ENCODE data around the gene SLAIN1.

Gene SLAIN1

GRCh38 chr13:77715233-77715891, 17.9 kb downstream of the SLAIN1 start:
- FAIRE-seq, result no peak

DNA sequence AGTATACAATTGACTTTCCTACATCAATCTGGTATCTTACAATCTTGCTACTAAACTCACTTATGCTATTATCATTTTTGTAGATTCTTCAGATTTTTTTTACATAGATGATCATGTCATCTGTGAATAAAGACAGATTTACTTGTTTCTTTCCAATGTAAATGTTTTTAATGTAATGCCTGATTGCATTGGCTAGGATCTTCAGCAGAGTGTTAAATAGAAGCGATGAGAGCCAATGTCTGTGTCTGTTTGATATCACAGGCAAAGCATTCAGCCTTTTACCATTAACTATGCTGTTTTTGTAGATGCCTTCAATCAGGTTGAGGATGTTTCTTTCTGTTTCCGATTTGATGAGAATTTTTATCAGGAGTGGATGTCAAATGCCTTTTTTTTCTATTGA, 19.2 kb downstream of the SLAIN1 start:
- peak; percentile 77 for FAIRE-seq

DNA sequence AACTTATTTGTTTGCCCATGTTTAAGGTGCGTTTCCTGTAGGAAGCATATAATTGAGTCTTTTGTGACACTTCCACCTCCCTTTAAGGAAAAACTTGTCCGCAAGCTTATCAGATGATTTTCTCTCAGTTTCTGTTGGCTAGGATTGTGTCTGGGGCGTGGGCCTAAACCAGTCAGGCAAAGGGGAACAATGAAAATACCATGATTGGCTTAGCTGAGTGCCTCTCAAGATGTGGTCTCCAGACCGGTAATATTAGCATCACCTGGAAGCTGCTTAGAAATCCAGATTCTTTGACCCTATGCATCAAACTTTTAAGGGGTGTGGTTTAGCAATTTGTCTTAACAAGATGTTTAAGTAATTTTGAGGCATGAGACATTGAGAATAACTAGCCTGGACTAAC, 20.0 kb downstream of the SLAIN1 start:
- FAIRE-seq, result no peak

- FAIRE-seq, result no peak
Measured at GRCh38 chr13:77719128-77719527, 21.6 kb downstream of the SLAIN1 start.

DNA sequence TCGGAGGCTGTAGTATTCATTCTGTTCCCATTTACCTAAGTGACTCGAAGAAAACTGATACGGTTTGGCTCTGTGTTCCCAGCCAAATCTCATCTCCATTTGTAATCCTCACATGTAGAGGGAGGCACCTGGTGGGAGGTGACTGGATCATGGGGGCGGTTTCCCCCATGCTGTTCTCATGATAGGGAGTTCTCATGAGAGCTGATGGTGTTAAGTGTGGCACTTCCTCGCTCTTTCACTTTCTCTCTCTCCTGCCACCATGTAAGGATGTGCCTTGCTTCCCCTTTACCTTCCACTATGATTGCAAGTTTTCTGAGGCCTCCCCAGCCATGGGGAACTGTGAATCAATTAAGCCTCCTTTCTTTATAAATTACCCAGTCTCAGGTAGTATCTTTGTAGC, 23.5 kb downstream of the SLAIN1 start:
- no peak for FAIRE-seq

- FAIRE-seq, result no peak
Measured at GRCh38 chr13:77724092-77724491, 26.6 kb downstream of the SLAIN1 start.

- no peak for FAIRE-seq
Measured at GRCh38 chr13:77725071-77725470, 27.6 kb downstream of the SLAIN1 start.

DNA sequence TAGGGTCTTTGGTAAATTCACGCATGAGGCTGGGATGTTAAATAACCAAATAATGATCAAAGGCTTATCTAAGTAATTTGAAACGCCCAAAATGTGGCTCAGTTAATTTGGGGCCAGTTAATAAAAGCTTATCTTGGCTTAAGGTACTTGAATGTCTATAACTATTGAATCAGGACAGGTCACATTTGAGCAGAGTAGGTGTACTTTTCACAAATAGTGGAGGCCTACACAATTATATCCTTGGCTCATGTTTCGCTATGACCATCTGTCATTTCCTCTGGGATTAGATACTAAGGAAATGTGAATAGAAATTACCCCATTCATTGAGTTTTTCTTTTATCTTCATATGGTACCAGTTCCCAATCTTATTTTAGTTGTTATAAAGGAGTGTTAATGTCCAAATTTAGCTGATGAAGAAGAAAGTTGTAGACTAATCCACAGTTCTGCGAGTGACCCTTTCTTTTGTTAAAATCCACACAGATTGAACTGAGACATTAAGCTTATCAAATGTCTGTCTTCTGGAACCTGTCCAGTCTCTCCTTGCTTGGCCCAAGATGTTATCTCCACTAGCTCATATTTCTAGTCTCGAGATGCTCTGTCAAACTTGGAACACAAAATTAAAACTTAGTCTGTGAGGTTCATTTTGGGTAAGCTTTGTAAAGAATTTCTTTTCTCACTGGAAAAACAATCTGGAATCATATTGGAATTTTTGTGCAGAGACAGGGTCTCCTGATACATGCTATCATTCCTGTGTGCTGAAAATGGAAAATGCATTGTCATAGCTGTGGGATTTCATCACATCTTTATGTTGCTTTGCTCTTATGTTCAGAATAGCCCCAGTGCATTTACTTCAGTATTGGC, 31.0 kb downstream of the SLAIN1 start:
- FAIRE-seq, result no peak

DNA sequence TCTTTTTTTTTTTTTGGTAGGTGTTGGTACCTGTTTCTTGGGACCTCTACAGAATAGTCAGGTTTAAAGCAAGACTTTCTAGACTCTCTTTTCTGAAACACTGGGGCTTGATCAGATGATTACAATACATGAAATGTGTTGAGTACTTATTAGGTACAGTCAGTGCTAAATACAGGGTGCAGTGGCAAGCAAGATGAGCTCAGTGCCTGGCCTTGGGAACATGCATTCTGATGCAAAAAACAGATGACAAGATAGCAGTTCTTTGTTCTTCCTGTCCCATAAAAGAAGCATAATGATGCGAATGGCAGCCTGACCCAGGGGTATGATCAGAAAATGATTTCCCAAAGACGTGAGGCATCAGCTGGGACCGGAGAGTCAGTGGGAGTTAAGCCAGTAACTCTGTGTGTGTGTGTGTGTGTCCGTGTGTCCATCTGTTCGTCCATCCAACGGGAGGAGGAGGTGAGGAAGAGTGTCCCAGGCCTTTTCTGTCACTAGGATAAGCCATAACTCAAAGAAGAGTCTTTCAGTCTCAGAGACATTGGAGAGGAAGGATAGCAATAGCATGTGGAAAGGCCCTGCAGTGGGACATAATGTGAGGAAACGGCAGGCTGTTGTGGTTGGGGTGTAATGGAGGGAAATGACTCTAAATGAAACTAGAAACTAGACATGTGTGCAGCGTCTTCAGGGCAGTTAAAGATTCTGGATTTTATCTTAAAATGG, 32.2 kb downstream of the SLAIN1 start:
- no peak for FAIRE-seq

GRCh38 chr13:77730572-77730971, 33.1 kb downstream of the SLAIN1 start:
- no peak for FAIRE-seq

- no peak for FAIRE-seq
Measured at GRCh38 chr13:77732287-77732686, 34.8 kb downstream of the SLAIN1 start.

DNA sequence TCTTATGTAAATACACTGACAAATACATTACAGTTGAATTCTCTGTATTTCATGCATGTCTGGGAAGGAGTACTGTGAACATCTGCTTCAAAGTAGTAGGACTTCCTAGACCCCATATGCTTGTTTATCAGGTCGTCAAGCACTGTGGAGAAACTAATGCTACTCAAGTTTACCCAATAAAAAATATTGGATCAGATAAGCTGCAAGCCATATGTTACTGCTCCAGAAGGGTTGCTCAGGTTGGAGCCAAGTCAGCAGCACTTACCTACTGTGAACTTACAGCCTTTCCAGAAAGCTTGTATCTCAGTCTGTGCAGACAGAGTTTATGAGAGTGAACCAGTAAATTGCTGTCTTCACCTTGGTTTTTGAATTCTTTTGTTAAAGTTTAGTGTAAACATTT, 36.2 kb downstream of the SLAIN1 start:
- no peak for FAIRE-seq

- no peak for FAIRE-seq
Measured at GRCh38 chr13:77737583-77738200, 40.2 kb downstream of the SLAIN1 start.

GRCh38 chr13:77740097-77740735, 42.7 kb downstream of the SLAIN1 start:
- FAIRE-seq, result no peak

DNA sequence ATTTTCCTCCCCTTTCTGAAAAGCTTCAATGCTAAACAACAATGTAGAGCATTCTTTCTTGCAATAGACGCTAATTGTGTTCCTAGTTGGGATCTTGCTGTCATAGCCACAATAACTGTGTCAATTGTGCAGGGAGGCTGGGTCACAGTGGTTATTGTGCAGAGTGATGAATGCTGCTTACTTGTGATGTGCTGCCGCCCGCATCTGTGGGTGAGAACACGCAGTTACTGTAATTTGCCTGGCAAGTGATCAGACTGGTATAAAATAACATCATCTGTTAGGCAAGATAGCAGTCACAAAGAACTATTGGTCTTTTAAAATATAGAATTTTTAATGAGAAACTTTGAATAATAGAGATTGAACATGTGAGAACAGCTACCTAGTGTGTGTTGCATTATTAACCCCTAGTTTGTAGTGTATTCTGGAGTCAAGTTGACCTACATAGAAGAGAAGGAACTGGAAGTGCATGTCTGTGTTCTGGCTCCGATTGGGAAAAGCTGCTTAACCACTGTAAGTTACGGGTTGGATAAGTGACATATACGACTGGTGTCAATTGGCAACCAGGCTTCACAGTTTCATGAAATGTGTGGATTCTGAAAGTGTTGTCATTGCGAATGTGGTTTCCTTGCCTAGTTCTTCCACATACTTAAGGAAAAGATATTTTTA, 43.6 kb downstream of the SLAIN1 start:
- FAIRE-seq, result no peak

GRCh38 chr13:77741597-77741972, 44.1 kb downstream of the SLAIN1 start:
- FAIRE-seq, result no peak

DNA sequence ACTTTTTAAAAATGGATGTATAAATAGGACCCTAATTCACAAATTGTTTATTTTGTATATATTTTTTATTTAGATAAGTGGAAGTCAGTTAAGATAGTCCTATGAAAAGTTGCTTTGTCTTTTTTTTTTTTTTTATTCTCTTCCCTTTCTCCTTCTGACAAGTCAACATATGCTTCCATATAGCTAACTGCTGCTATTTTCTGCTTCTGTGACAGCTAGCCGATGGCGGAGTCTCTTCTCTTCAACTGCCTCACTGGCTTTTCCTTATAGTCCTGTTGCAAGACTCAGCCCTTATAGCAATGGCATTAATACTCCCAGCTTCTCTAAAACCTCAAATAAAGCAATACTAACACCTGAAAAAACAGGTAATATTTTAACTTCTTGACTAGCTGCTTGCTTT, 45.3 kb downstream of the SLAIN1 start:
- FAIRE-seq, result no peak

DNA sequence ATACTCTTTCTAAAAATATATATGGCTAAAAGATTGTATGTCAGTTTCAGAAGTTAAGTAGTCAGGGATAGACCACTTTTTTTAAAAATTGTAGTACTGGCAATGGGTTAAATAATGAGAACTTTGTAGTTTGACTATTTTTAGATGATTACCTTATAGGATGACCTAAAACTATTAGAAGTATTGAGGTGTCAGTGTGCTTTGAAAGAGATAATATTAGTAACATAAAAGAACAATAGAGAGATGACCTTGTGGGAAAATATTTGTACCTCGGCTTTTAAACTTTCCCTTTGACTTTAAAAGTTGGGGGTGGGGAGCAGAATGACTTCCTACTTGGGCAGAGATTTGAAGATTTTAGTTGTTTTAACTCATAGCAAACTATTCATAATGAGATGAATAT, 48.3 kb downstream of the SLAIN1 start:
- no peak for FAIRE-seq

DNA sequence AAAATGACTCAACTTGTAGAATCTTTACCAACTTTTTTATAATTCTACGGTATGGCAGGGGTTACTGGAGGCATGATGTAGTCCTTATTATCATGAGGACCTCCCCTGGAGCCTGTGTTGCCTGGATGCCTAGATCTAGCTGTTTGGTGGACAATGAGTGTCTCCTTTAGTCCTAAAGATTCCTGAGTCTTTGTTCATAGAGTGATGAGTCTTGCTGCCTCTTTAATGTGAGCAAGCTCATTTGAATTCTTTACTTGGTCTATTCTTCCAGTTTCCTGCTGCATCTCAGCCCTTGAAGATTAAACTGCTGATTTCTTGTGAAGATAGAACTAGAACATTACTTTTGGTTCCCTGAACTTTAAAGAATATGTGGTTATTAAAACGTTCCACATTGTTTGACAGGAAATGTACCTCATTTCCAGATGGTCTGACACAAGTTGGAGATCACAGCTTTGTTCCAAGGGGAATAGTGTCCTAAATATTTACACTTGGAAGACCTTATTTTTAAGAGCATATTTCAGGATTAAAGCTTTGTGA, 51.9 kb downstream of the SLAIN1 start:
- peak; percentile 33 for FAIRE-seq

GRCh38 chr13:77751513-77752456, 54.3 kb downstream of the SLAIN1 start:
- FAIRE-seq, result peak; percentile 97

Data from islet of Langerhans (tissue), 1 donor.